Measurements from ENCODE around the gene DGKQ.
"Not testable (repeated sequence)": the region's sequence is repeated elsewhere in the genome, so short reads cannot be mapped to it uniquely, and the experiment has no call there.

Gene DGKQ

DNA sequence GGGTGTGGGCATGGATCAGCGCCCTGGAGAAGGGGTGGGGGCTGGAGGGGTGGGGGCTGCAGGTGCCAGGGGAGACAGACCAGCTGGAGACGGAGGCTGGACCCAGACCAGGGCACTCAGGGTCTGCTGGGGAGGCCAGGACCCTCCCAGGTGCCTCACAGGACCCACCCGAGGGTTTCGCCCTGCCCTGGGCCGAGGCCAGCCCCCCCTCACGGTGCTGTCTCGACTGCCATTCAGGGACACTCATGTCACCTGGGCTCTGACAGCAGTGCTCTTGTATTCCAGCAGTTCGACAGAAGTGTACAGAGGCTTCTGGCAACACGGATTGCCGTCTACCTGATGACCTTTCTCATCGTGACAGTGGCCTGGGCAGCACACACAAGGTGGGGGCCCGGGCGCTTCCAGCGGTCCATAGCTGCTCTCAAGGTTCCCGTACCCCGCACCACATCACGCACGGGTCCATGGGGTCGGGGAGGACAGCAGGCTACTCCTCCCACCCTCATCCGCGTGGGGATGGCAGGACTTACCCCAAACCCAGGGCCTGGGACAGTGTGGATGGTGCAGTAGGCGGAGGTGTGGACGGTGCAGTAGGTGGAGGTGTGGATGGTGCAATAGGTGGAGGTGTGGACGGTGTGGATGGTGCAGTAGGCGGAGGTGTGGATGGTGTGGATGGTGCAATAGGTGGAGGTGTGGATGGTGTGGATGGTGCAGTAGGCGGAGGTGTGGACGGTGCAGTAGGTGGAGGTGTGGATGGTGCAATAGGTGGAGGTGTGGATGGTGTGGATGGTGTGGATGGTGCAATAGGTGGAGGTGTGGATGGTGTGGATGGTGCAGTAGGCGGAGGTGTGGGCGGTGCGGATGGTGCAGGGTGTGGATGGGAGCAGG is 23.0 kb downstream of the DGKQ start:
- DNase-seq (ENCODE audit: low read depth in 3 of 3) = no peak

DNA sequence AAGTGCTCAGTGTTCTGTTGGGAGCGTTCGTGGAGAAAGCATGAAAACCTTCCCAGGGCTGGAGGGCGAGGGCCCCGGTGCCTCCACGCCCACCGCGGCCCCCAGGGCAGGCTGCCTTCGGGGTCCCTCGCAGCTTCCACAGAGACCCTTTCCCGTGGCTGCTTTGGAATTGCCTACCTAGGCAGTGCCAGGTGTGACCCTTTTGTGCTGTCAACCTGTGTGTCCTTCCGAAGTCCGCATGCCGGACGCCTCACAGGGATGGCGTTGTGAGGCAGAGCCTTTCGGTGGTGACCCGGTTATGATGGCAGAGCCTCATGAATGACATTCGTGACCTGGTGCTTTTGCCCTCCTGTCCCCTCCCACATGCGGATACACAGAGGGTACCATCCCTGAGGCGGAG is 23.7 kb downstream of the DGKQ start:
- DNase-seq (ENCODE audit: low read depth in 3 of 3) = no peak

DNA sequence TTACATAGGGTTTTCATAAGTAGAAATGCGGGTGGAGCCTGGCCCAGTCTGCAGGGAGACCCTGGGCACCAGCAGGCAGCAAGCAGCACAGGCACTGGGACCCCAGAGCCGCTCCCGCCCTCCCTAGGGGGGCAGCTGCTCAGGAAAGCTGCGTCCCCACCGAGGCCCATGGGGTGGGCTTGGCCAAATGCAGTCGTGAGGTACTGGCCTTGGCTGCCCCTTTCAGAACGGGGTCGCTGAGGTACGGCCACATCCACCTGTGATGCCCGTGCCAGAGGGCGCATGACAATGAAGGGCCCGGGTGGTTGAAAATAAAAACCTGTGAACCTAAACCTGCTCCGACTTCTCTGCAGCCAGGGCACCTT is 24.5 kb downstream of the DGKQ start:
- DNase-seq (ENCODE audit: low read depth in 3 of 3) = no peak

DNA sequence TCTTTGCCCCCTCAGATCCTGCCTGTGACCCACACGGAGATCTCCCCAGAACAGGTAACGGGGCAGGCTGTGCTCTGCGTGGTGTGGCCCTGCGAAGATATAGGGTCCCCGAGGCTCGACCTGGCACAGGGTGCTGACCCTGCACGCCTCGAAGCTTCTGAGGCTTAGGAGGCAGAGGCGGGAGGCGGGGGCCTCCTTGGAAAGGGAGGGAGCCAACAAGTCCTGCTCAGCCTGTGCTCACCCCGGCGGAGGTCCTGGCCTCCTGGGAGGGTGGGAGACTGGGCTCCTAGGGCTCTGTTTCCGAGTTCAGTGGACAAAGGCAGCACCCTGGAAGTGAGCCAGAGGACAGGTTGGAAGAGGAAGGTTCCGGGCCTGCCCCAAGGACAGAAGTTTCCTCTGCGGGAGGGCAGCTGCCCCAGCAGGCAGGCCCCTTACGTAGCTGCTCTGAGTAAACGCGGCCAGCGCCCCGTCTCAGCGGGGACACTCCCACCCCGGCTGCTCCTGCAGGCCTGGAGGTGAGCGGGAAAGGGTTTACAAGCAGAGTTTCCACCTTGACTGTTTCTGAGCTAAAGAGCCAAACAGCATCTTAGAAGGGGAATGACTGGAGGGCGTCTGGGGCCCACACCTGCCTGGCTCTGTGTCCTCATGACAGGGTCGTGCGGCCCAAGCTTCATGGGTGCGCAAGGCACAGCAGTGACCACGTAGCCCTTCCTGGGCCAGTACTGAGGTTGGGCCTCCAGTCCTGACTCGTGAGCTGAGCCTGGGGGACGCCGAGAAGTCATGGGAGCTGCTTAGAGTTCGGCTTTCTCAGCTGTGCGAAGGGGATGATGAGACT is 25.1 kb downstream of the DGKQ start:
- DNase-seq (ENCODE audit: low read depth in 3 of 3) = no peak

DNA sequence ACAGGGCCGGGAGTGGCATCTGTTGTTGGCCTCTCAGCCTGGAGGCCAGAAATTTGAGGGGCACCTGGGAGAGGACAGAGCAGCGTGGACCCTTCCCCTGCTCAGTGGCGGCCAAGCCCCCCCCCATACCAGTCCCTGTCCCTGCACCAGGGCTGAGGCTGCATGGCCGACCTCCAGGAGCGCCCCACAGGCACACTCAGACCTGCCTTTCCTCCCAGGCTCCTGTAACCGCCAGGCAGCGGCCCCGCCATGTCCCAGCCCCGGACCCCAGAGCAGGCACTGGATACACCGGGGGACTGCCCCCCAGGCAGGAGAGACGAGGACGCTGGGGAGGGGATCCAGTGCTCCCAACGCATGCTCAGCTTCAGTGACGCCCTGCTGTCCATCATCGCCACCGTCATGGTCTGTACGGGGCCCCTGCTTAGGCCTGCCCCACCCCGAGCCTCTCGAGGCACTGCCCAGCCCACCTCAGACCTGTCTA is 25.8 kb downstream of the DGKQ start:
- DNase-seq (ENCODE audit: low read depth in 3 of 3) = no peak

DNA sequence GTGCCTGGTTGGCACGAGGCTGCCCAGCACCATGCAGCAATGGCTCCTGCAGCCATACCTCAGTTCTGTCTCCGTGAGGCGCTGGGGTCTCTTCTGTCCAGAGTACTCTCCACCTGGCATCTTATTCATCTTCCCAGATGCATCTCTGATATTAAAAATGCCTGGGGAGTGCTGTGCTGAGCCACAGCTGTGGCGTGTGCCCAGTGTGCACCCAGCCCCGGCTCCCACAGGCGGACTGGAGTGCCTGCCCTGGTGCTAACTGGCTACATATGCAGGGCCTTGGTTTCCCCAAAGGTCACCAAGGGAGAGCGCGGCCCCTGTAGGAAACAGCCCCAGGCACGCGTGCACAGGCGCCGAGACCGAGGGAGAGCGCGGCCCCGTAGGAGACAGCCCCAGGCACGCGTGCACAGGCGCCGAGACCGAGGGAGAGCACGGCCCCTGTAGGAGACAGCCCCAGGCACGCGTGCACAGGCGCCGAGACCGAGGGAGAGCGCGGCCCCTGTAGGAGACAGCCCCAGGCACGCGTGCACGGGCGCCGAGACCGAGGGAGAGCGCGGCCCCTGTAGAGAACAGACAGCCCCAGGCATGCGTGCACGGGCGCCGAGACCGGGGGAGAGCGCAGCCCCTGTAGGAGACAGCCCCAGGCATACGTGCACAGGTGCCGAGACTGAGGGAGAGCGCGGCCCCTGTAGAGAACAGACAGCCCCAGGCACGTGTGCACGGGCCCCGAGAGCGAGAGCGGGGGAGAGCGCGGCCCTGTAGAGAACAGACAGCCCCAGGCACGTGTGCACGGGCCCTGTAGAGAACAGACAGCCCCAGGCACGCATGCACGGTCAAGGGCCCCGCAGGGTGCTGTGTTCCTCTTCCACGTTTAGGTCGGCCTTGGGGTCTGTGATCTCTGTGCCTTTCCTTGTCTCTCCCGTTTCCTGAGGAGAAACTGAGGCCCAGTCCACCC is 26.6 kb downstream of the DGKQ start:
- DNase-seq (ENCODE audit: low read depth in 3 of 3) = no peak

DNA sequence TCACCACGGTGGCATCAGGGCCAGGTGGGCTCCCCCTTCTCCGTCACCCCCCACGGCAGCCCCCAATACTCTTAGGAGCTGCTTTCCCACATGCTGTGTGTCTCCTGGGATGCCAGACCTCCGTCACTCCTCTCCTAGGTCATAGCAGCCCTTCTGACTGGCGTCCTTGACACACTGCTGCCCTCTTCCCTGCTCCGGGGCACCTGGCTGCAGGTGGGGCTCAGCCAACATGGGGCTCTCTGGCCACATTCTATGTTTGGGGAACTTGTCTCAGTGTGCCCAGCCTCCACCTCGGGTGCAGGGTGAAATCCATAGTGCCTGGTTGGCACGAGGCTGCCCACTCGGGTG is 27.3 kb downstream of the DGKQ start:
- no peak for DNase-seq (ENCODE audit: low read depth in 3 of 3)

DNA sequence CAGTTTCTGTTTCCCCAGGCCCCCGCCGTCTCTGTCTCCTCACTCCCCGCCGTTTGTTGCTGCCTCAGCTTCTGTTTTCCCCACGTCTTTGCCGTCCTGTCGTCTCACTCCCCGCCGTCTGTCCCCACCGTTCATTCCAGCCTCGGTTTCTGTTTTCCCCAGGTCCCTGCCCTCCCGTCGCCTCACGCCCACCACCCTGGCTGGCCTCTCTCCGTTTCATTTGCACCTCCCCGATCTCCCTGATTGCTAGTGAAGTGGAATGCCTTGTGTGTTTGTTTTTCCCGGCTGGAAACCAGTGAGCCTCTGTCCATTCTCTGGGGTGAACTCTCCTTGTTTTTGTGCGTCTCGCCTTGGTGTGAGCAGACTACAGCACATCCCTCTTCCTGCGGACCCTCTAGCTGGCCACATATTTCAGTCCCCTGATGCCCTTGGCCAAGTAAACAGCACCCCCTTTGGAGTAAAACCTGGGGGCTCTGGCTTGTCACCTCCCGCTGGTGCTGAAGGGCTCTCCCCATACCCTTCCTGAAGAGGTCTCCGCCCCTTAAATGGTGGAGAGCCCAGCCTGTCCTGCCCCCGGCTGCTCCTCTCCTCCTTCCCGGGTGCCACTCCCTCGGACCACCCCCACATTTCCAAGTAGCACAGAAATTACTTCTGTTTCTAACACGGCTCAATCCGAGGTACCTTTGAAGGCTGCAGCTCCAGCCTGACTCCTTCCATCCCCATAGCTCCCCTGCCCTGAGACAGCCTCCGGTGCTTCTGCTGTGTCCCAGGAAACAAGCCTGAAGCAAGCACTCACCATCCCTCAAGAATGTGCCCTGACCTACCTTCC is 27.9 kb downstream of the DGKQ start:
- DNase-seq (ENCODE audit: low read depth in 3 of 3) = no peak

DNA sequence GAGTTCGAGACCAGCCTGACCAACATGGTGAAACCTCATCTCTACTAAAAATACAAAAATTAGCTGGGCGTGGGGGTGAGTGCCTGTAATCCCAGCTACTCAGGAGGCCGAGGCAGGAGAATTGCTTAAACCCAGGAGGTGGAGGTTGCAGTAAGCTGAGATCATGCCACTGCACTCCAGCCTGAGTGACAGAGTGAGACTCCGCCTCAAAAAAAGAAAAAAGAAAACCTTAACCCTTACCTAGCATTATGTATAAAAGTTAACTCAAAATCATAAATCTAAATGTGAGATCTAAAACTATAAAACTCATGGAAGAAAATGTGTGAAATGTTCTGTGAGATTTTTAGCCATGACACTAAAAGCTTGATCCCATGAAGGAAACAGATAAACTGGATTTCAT is 33.9 kb downstream of the DGKQ start:
- not testable (repeated sequence) for DNase-seq (ENCODE audit: low read depth in 3 of 3)

DNA sequence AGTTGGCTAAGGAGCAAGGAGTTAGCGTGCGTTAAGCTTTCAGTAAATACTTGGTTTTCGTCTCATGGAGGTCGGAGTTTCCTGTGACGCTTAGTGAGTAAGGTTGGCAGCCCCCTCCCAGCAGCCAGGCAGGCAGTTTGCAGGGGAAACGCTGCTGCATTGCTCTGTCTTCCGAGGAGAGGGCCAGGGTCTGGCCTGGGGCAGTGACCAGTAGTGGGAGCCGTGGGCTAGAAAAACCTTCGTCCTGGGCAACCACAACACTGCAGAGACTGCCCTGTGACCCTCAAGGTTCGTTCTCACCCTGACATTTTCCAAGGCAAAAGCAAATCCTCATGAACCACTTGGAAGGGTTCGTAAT is 40.7 kb downstream of the DGKQ start:
- no peak for DNase-seq (ENCODE audit: low read depth in 3 of 3)

DNA sequence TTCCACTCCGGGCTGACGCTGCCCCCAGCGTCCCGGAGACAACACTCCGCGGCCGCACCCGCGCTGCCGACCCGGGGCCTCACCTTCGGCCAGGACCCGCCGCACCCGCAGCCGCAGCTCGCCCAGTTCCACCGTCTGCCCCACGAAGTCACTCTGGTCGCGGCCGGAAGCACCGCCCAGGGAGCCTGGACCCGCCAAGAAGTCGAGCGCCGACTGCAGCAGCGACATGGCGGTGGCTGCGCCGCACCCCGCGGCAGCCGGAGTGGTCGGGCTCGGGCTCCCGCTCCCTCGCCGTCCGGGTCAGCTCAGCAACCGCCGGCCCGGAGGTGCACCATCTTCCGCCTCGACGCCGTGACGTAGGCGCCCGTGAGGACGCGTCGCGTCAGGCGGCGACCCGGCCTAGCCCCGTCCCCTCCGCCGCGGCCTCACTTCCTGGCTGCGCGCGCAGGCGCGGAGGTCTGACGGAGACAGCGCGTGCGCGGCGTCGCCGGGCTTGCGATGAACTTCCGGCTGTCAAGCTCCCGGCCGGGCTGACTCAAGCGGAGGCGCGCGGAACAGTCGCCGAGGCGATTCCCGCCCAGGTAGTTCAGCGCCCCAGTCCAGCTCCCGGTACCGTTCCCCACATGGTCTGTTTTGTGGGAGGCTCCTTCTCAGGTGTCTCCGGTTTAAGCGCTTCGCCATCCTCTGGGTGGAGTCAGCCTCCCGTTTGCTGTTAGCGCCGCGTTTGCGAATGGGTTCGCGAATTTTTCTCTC is 41.2 kb downstream of the DGKQ start, which contains the start of the genes GAK and TMEM175:
TSS of gene GAK (minus strand) at position 357 of the 753 bp plus-strand sequence. CDS start at position 228, 129 bp downstream.
TSS of gene TMEM175 (plus strand) at position 501 of the 753 bp plus-strand sequence. CDS start 15,280 bp downstream, outside the sequence.
- DNase-seq (ENCODE audit: low read depth in 3 of 3) = peak; percentile 92 to 93 (median 93)

DNA sequence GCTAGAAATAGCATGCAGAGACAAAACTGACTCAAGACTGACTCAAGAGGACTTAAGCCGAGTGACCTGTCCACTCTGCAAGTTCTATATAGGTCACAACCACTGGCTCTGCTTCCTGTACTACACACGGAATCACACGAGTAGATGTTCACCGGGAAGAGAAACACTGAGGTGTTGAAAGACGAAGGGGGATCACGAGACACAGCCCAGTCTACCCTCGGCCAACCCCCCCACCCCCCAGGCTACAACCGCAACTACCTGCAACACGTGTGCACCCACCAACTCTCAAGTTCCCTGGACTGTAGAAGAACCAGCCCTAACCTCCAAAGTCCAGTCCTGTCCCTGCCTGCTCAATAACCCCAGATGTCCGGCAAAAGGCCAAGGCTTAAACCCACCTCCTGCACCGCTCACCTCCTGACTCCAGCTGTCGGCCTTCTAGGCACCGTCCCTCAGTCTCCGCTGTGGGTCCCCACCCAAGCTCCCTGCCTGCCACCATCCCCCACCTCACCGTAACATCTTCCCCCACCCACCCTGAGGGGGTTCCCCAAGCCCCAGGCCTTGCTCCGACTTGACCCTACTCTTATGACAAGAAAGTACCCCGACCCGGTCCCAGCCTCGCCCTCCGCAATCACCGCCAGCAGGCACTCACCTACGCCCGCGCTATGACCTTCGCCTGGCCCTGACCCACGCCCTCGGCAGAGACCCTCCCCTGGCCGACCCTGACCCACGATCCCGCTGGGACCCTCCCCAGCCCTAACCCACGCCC is 42.0 kb downstream of the DGKQ start:
- DNase-seq (ENCODE audit: low read depth in 3 of 3) = no peak

DNA sequence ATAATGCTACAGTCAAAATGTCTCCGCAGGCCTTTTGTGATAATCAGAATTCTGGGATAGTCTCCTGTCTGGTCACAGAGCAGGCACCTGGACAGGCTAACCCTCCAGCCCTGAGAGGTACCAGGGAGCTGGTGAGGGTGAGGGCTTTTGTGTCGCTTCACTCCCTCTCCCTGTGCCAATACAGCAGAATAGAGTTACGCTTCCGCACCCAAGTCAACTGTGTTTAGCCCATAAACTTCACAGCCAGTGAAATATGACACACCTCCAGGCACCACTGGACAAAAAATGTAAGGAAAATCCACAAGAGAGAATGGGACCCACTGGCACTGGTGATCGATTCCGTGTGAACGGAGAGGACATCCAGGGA is 42.6 kb downstream of the DGKQ start:
- no peak for DNase-seq (ENCODE audit: low read depth in 3 of 3)

DNA sequence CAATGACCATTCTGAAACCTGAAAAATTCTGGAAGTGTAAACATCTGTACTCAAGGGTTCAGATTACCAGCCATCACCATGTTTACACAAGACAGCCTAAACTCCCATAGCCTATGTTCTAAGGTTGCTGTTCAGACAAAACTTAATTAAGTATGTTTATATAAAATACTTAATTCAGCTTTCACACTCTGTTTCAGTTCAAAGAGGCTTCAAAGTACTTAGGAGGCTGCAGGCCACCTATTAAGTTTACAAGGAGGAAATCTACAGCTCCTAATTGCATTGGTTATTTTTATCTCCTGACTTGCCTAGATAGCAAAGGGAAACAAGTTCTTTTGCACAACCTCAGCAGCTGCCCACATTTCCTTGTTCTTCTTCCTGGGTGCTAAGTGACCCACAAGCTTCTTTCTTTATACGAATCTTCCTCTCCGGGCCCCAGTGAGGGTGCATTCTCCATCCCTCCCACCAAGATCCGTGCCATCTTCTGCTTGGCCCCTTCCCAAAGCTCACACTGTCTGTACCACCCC is 43.3 kb downstream of the DGKQ start:
- DNase-seq (ENCODE audit: low read depth in 3 of 3) = no peak

DNA sequence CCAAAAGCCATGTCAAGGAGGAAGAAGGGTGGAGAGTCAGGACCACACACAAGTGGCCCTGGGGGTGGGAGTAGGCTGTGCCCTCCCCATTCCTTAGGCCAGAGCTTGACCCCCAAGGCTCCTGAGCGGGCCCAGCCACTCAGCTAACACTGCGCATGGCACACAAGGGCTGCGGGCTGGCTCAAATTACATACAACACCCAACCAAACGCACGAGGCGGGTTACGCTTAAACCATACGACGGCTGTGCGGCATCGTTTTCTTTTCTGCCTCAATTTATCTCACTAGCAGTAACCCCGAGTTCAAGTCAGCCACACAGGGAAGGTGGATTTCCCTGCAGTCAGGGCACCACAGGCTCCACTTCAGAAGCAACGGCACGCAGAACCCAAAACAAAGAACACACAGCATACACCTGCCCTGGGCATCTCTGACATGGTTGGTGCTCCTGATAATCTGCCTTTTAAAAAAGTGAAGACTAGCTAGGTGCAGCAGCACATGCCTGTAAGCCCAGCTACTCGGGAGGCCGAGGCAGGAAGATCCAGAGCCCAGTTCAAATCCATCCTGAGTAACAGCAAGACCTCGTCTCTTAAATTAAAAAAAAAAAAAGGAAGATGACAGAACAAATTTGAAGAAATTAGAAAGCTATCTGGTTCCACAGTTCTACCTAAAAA is 44.1 kb downstream of the DGKQ start:
- no peak for DNase-seq (ENCODE audit: low read depth in 3 of 3)

DNA sequence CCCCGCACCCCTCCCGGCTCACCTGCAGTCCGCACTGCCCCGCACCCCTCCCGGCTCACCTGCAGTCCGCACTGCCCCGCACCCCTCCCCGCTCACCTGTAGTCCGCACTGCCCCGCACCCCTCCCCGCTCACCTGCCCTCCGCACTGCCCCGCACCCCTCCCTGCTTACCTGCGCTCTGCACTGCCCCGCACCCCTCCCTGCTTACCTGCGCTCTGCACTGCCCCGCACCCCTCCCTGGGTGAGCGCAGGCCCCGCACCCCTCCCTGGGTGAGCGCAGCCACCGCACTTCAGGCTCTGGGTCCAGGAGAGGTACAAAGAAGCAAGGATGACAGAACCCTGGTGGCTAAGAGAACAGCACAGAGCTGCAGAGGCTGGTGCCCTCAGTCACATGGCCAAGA is 45.8 kb downstream of the DGKQ start:
- DNase-seq (ENCODE audit: low read depth in 3 of 3) = not testable (repeated sequence)

DNA sequence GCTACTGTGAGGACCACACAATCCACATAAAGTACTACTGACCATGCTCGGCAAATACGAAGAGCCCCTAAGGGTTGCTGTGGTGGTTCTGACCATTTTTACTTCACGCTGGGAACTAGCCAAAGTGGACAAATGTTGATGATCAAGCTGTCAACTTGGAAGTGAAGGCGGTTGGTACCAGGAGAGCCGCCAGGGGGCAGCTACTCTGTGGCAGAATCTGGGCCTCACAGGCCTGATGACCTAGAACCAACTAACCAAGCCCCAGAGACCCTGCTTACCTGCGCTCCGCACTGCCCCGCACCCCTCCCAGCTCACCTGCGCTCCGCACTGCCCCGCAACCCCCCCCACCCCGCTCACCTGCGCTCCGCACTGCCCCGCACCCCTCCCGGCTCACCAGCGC is 46.8 kb downstream of the DGKQ start:
- no peak for DNase-seq (ENCODE audit: low read depth in 3 of 3)

DNA sequence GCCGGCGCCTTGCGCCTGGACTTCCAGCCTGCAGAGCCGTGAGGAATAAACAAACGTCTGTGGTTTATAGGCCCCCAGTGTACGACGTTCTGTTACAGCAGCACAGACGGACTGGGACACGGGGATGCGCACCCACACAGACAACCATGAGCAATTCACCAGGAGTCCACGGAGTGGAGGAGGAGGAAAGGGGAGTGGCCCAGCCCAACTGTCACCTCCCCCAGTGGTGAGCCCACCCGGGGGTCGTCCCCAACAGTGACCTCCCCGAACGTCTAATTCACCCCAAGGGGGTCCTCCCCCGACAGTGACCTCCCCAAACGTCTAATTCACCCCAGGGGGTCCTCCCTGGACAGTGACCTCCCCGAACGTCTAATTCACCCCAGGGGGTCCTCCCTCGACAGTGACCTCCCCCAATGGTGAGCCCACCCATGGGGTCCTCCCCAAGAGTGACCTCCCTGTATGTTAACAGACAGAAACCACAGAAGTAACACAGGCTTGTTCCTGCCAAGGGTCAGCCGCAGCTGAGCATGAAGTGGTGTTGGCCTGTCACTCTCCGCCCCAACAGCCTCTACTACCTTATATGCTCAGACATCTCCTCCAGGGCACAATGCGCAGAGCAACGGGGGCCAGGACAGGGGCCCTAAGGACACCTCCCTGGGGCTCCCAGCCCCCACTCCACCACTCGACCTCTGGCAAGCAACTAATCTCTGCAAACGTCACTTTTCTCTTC is 47.4 kb downstream of the DGKQ start:
- no peak for DNase-seq (ENCODE audit: low read depth in 3 of 3)
